ENCODE data around the gene POLR3GL. TPM values are rescaled to one million over a fixed set of nuclear protein-coding genes. Genes with fewer than 3 reads are reported as not detected.

POLR3GL gene
- total and polyA plus RNA-seq, 2 experiments from 2014 or later: 3.1 to 9.5 TPM

DNA sequence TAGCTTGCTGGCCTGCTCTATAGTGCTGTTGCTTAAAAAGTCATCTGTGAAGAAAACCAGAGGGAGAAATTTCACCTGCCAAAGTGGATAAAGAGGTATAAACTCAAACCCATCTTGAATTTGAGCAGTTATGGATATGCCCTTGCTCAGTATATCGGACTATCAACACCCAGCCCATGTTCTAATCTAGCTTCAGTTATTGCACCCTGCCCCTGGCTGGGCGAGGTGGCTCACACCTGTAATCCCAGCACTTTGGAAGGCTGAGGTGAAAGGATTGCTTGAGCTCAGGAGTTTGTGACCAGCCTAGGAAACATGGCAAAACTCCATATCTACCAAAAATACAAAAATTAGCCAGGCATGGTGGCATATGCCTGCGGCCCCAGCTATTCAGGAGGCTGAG, 20.0 kb upstream of the POLR3GL start (continued):
- no peak for TF ChIP-seq REST (IDR thresholded peaks at IDR 0.05; ENCODE audit: unreplicated experiment)
- TF ChIP-seq POLR2AphosphoS5 (IDR thresholded peaks at IDR 0.05; ENCODE audit: low read depth): no peak
- no peak for TF ChIP-seq EZH2phosphoT487 (IDR thresholded peaks at IDR 0.05; ENCODE audit: unreplicated experiment)
- no peak for TF ChIP-seq NANOG (IDR thresholded peaks at IDR 0.05; ENCODE audit: borderline replicate concordance)
- no peak for TF ChIP-seq STAT1 (IDR thresholded peaks at IDR 0.05; ENCODE audit: unreplicated experiment)
- TF ChIP-seq EZH2 (IDR thresholded peaks at IDR 0.05; ENCODE audit: low read depth, unreplicated experiment): no peak
- no peak for TF ChIP-seq CTCF (conservative IDR thresholded peaks at IDR 0.05; ENCODE audit: low read depth in 2 of 2)
- TF ChIP-seq CREB1 (CRISPR knock-in tag; IDR thresholded peaks at IDR 0.05; ENCODE audit: low read depth): no peak
- TF ChIP-seq JUNB (IDR thresholded peaks at IDR 0.05; ENCODE audit: unreplicated experiment): no peak
- TF ChIP-seq ZNF114 (CRISPR knock-in tag; IDR thresholded peaks at IDR 0.05): no peak

DNA sequence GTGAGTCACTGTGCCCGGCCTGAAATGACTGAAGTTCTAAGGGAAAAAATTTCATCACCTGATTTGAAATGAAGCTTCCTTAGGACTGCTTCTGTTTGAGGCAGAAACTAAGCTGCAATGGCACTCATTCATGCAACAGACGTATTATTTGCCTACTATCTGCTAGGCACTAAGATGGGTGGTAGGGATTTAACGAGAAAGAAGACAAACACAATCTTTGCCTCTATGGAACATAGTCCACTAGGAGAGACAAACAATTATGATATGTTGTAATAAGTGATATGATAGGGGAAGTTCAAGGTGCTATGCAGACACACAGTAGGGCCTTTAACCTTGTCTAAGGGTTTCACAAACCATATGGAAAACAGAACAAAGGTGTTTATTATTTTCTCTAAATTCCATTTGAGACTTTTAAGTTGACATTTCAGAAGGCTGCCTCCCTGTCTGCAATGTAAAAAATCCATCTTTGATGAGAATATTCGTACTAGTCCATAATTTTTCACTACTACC, 18.0 kb upstream of the POLR3GL start:
- Histone ChIP-seq H3K4me1 (ENCODE audit: insufficient read depth) (peaks cover 12% of the 10 kb centered on the region), H3K9me2 (ENCODE audit: insufficient read depth) (no peaks in the 10 kb centered on the region), H2AFZ (no peak overlapping the region), H3K4me3 (no peak overlapping the region), H3K79me2 (replicated peaks; ENCODE audit: insufficient read depth) (no peaks in the 10 kb centered on the region), H3K4me2 (peak overlapping the region; percentile 46), H3F3A (replicated peaks; ENCODE audit: low read depth) (no peaks in the 10 kb centered on the region), H4K20me1 (replicated peaks; ENCODE audit: insufficient read depth) (no peaks in the 10 kb centered on the region), H3K27me3 (ENCODE audit: insufficient read depth) (no peaks in the 10 kb centered on the region), H3K27ac (ENCODE audit: low read depth) (no peak overlapping the region), H3K36me3 (ENCODE audit: insufficient read depth) (no peaks in the 10 kb centered on the region)
- no peaks in the 10 kb centered on the region for H3K9me3 Mint-ChIP-seq
- ATAC-seq (no peak), DNase-seq (ENCODE audit: low spot score) (no peak)
- no peak overlapping the region for H3K4me3 Mint-ChIP-seq
- peaks cover 3% of the 10 kb centered on the region for H3K27me3 Mint-ChIP-seq (ENCODE audit: insufficient read depth, low read depth, poor library complexity)
- H3K27ac Mint-ChIP-seq: no peak overlapping the region
- no peaks in the 10 kb centered on the region for H3K36me3 Mint-ChIP-seq (ENCODE audit: low read depth)
- H3K4me1 Mint-ChIP-seq: peaks cover 23% of the 10 kb centered on the region
- no peak for TF ChIP-seq CREB1 (CRISPR knock-in tag; IDR thresholded peaks at IDR 0.05; ENCODE audit: low read depth)
- no peak for TF ChIP-seq ZNF462 (CRISPR knock-in tag; IDR thresholded peaks at IDR 0.05)
- TF ChIP-seq ZNF114 (CRISPR knock-in tag; IDR thresholded peaks at IDR 0.05): no peak
- TF ChIP-seq EZH2phosphoT487 (IDR thresholded peaks at IDR 0.05; ENCODE audit: unreplicated experiment): no peak
- no peak for TF ChIP-seq NANOG (IDR thresholded peaks at IDR 0.05; ENCODE audit: borderline replicate concordance)
- no peak for TF ChIP-seq STAT1 (IDR thresholded peaks at IDR 0.05; ENCODE audit: unreplicated experiment)
- TF ChIP-seq POLR2AphosphoS5 (IDR thresholded peaks at IDR 0.05; ENCODE audit: low read depth): no peak
- no peak for TF ChIP-seq ETS1 (IDR thresholded peaks at IDR 0.05)
